NCI-H526 treated with DMSO at 0.1 percent for 48 hours (cell line): ENCODE data around the gene MCC.

ENCODE experiments used
- DNase-seq: peaks from one replicate; lab custom pipeline; 2025; lab: John Stamatoyannopoulos, UW

The MCC gene

GRCh38 chr5:113110117-113110516 is 378.1 kb downstream of the MCC start:
- DNase-seq = no peak

- no peak for DNase-seq
Observed at GRCh38 chr5:113109344-113109743, 378.9 kb downstream of the MCC start.

- no peak for DNase-seq
Observed at GRCh38 chr5:113108485-113108884, 379.8 kb downstream of the MCC start.

- DNase-seq = no peak
Observed at GRCh38 chr5:113106821-113107220, 381.4 kb downstream of the MCC start.

- DNase-seq = no peak
Observed at GRCh38 chr5:113105693-113106280, 382.5 kb downstream of the MCC start.

- DNase-seq = no peak
Observed at GRCh38 chr5:113103330-113103729, 384.9 kb downstream of the MCC start.

GRCh38 chr5:113102121-113102531 is 386.1 kb downstream of the MCC start:
- DNase-seq = no peak

GRCh38 chr5:113100981-113101380 is 387.3 kb downstream of the MCC start:
- no peak for DNase-seq

- peak; percentile 2 for DNase-seq
Observed at GRCh38 chr5:113099822-113100221, 388.4 kb downstream of the MCC start.

GRCh38 chr5:113098378-113098777 is 389.9 kb downstream of the MCC start:
- no peak for DNase-seq

- no peak for DNase-seq
Observed at GRCh38 chr5:113095831-113096230, 392.4 kb downstream of the MCC start.

- DNase-seq = no peak
Observed at GRCh38 chr5:113093558-113093957, 394.7 kb downstream of the MCC start.

- no peak for DNase-seq
Observed at GRCh38 chr5:113092683-113093082, 395.6 kb downstream of the MCC start.

- no peak for DNase-seq
Observed at GRCh38 chr5:113091622-113092021, 396.6 kb downstream of the MCC start.

- DNase-seq = no peak
Observed at GRCh38 chr5:113090336-113091106, 397.7 kb downstream of the MCC start.

GRCh38 chr5:113089653-113090335 is 398.5 kb downstream of the MCC start:
- no peak for DNase-seq

GRCh38 chr5:113087976-113088514 is 400.2 kb downstream of the MCC start:
- no peak for DNase-seq

- no peak for DNase-seq
Observed at GRCh38 chr5:113085880-113086409, 402.3 kb downstream of the MCC start.

GRCh38 chr5:113085084-113085414 is 403.2 kb downstream of the MCC start:
- DNase-seq = no peak

- DNase-seq = no peak
Observed at GRCh38 chr5:113084402-113085083, 403.7 kb downstream of the MCC start.

GRCh38 chr5:113083481-113083880 is 404.8 kb downstream of the MCC start:
- no peak for DNase-seq

- DNase-seq = no peak
Observed at GRCh38 chr5:113082547-113082905, 405.7 kb downstream of the MCC start.
